Activated gamma-delta T cell treated with anti-CD3 and anti-CD28 coated beads, Interleukin-2, amount 50 U/mL, for 16 hours (primary cell): ENCODE data around the gene GNAS-AS1.
"Not testable (repeated sequence)": the region's sequence is repeated elsewhere in the genome, so short reads cannot be mapped to it uniquely, and the experiment has no call there.

ENCODE experiments used
- DNase-seq: peaks from one replicate; pipeline ENCODE4 v3.0.0-alpha.2; 2020; ENCODE audit warnings: low read depth

GNAS-AS1 gene

DNA sequence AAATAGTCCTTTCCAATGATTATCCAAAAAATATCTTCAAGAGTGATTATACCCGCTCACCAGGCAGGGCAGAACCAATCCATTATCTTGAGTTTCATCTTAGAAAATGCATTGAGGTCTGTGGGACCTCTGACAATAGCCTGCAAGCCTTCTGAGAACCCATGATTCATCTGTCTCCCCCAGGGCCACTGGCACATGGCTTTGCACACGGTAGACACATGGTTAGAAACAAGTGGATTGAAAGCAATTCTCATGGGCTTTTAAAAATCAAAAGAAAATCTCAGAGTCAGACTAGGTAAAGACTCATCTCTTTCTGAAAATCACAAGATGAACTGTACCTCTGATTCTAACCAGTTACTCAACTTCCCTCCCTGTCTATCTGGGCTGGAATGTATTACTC is 15.5 kb downstream of the GNAS-AS1 start:
- DNase-seq = no peak

DNA sequence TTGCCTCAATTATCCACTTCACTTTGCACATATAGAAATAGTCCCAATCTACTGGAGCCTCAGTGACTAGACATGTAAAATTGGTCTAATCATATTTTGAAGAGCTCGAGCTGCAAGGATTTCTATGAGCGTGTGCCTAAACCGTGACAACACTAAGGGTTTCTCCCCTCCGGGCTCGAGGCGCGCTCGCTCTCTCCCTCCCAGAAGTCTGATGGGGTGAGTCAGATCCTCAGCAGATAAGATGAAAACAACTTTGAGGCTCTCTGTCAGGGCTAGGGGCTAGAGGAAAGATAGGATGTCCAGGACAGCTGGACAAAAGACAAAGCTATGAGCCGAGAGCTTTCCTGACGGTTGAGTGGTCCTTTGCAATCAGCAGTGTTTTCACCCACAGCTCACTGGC is 16.8 kb downstream of the GNAS-AS1 start:
- DNase-seq = no peak

DNA sequence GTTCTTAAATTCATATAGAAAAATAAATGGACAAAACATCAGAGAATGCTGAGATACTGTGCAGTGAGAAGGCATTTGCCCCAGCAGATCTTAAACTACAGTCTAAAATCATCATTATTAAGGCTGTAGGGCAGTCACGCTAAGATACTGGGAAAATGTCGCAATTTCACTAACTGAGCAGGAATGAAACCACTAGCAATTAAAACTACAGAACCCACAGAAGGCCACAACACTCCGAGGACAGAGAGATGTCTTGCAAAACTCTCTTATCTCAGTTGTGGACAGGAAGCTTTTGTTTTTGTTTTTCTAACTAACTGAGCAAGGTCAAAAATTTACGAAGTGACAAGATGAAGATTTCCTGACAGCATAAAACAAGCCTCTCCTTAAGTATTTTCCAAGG is 18.2 kb downstream of the GNAS-AS1 start:
- DNase-seq = no peak

DNA sequence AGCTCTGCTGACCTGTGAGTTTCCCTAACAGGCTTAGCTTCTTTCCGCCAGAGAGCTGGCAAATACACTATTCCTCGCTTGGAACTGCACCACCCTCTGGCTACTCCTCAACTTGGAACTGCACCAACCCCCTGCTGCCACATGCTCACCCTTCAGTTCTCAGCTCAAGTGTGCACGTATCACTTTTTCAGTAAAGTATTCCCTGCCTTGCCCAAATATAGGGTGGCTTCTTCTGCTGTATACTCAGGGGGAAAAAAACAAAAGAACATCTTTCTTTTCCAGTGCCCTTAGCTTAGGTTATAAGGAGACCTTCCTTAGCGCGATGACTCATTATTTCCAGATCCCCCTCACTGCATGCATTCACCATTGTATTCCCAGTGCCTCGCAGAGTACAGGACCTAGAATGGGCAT is 21.2 kb downstream of the GNAS-AS1 start:
- DNase-seq = no peak

DNA sequence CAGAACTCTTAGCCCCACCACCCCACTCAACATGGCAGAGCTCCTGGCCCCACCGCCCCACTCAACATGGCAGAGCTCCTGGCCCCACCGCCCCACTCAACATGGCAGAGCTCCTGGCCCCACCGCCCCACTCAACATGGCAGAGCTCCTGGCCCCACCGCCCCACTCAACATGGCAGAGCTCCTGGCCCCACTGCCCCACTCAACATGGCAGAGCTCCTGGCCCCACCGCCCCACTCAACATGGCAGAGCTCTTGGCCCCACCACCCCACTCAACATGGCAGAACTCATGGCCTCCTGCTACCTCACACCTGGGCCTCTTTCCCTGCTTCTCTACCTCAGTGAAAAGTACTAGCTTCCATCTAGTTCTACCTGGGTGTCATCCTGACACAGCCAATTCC is 21.9 kb downstream of the GNAS-AS1 start:
- not testable (repeated sequence) for DNase-seq

DNA sequence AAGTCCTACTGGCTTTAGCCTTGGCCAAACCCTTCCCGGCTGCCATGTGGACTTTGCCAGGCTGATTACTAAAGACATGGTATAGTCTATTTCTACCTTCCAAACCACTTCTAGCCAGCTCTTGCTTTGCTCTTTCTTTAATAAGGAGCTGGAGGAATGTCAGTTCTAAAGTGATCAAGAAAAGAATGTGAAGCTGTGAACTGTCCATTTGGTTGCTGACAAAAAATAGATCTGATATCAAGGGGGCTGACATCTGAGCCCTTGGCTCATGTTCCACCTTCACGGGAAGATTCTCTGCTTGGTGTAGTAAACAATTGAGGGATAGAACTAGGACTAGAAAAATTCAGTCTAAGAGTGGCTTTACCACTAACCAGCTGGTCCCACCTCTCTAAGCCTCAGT is 22.6 kb downstream of the GNAS-AS1 start:
- DNase-seq = no peak

DNA sequence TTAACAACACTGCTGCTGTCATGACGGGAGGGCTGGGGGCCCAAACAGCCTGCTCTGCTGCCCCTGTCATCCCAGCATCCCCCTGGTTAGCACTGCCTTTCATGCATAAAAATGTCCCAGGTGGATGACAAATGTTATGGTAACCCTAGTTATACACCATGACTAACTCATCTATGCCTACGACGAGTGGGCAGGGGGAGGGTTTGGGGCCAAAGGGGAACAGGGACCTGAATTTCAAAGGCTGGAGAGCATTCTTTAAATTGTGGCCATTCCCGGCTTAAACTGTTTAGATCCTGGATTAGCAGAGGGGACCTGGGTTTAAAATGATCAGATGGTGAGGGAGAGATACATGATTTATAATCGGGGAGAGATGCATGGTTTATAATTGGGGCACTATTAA is 24.4 kb downstream of the GNAS-AS1 start:
- no peak for DNase-seq

DNA sequence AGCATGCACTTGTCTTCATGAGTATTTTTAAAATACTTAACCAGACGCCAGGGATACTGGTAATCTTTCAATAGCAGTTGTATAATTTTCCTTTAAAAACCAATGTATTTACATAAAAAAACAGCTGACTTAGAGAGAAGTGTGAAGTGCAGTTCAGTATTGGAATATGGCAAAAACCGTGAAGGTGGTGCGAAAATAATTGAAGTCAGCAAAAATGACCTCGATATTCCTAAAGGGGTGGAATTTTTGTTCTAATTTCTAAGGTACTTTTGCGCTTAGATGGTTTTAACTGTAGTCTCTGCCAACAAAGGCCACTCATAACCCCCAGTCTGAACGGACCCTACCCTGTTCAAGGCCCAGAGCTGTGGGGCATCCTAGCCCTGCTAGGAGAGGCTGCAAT is 25.3 kb downstream of the GNAS-AS1 start:
- DNase-seq = no peak

DNA sequence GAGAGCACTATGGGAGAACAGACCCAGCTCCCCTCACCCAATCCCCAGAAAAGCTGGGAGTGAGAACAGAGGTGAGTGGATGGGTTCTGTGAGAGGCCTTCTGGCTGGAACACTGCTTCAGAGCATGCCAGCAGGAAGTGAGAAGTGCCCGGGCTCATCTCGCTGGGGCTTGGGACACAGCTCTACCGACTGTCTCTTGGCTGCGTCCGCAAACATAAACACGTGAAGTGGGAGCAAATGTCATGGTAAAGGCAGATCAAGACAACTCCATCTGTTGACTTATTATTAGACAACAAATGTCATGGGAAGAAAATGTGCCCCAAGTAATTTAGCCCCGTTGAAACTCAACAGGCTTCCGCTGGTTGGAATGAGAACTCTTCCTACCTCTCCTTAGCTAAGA is 25.9 kb downstream of the GNAS-AS1 start:
- no peak for DNase-seq

DNA sequence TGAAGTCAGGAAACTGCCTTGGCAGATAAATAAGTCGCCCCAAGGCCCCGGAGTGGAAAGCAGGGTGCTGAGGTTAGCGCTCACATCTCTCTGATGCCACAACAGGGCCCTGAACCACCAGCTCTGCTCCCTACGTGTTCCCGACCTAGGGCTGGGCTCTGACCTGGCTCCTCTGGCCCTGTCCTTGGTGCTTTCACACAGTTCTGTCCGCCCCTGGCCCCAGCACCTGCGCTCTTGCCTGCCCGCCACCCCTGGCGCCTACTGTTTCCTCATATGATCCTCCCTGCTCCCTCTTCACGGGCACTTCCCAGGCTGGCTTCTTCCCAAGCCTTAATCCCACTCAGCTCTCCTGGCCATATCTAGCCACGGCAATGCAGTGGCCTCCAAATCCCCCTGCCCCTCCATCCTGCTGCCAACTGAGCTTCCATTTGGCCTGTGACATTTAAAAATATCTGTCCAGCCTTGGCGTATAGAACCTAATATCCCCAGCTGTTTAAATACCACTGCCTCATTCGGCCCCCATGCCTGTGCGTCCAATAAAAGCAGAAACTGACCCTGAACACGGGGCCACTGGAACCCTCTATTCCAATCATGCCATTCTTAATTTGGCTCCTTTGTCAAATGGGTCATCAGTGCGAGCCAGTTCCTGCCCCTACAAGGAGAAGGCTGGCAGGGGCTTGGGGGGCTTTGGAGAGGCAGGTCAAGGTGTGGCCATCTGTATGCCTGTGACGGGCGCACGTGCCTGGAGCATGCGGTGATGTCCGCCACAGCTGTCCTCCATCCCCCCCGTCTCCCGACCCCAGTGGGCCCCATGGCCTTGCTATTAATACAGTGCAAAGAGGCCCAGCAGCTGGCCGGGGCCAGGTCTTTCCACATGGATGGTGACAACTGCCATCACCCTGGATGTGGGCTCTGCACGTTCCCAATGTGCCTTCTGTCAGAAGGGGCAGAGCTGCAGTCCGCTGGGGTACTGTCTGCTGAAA is 27.7 kb downstream of the GNAS-AS1 start:
- DNase-seq = no peak

DNA sequence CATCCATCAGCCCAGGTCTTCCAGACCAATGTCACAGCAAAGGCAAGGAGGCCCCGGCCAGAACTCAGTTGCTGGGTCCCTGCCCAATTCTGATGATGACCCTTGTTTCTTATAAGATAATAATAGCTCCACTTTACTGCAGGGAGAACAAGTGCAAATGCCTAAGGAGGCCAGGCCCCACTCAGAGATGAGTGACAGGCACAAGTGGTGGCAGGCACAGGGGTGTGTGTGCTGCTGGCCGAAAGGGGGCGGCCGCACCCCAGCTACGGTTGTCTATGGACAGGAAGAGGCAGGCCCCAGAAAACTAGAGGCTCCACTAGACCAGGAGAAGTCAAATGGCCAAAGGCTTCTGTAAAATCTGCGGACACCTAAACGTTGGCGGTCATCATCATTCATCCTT is 28.6 kb downstream of the GNAS-AS1 start:
- no peak for DNase-seq

DNA sequence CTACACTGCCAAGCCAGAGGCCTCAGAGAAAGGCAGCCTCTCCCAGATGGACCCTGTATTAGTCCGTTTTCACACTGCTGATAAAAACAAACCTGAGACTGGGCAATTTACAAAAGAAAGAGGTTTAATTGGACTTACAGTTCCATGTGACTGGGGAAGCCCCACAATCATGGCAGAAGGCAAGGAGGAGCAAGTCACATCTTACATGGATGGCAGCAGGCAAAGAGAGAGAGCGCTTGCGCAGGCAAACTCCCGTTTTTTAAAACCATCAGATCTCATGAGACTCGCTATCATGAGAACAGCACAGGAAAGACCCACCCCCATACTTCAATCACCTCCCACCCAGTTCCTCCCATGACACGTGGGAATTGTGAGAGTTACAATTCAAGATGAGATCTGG is 30.2 kb downstream of the GNAS-AS1 start:
- not testable (repeated sequence) for DNase-seq

DNA sequence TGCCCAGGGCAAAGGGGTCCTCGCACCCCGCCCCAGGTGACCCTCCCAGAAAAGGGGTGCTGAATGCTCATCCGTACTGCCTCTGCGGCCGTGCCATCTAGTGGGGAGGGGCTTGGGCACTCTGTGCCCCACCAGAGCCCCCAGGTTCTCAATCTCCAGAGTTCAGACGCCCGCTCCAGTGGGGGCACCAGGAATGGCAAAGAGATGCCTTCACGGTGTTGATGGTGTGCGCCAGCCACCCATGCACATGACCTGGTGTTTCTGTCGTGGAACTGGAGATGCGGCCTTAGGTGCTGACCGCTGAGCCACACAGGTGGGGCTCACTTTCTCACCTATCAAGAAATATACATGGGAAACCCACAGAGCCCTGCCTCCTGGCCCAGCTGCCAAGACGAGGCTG is 30.8 kb downstream of the GNAS-AS1 start:
- DNase-seq = no peak

DNA sequence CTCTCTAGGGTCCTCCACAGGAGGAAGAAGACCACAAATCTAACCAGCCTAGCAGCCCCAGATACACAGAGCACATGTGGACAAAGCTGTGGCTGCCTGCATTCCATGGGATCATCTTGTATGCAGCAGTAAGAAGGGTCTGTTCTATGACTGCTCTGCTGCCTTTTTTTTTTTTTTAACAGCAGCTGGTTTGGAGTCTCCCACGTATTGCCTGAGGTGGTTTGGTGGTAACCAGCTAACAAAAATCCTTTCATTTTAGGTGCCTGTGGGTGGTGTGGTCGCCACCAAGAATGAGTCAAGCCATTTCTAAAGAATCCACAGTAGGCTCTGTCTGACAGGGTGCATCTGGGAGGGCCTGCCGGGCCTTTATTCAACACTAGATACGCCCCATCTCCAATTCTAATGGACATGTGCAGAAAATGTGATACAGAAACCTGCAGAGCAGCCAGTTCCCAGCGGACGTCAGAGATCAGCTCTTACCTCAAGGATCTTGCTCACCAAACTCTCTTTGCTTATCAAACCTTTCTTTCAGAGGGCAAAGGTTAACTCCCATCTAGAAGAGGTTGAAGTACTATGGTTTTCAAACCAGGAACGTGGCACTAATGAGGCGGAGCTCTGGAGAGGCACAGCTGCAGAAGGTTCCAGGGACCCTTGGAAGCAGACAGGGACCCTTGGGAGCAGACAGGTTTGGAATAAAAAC is 32.0 kb downstream of the GNAS-AS1 start:
- DNase-seq = peak; percentile 22

DNA sequence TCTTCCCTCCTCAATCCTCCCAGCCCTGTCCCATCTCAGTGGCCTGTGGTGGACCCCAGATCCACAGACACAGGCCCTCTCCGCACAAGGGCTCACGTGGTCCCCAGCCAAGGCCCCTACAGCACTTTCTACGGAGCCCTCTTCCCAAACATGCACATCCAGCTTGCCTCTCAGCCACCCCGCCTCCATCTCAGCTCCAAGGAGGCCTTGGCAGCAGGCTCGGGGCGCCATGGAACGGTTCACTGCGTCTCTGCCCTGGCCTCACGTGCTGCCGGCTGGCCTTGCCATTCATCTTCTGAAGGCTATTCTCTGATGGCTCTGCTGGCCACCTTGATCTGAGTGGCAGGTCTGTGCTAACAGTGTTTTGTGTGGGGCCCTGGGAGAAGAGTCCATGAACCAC is 33.0 kb downstream of the GNAS-AS1 start:
- DNase-seq = no peak

DNA sequence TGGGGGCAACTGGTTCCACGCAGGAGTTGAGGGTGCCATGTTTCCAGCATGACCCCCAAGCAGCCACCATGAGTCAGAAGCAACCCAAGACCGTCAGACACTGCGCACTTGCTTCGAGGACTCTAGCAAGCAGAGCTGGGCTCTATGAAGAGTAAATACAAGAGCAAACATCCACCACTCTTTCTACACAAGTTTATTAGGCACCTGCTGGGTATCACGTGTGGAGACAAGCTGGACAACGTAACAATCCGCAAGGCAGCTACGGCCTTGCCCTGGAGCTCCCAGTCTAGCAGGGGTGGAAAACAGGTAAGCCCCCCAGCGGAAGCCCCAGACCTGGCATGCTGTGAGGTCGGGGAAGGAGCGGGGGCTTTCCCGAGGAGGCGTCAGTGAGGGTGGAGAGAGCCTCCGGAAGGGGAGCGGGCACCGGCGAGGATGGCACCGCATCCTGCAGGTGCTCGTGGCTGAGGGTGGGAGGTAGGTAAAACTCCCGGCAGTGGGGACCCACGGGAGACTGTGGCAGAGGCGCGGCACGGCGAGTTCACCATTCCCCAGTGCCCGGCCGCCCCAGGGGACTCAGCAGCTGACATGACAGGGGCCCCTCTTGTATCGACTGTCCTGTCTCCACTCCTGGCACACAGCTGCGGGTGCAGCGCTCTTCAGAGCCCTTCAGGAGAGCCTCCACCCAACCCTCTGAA is 33.6 kb downstream of the GNAS-AS1 start:
- DNase-seq = no peak

DNA sequence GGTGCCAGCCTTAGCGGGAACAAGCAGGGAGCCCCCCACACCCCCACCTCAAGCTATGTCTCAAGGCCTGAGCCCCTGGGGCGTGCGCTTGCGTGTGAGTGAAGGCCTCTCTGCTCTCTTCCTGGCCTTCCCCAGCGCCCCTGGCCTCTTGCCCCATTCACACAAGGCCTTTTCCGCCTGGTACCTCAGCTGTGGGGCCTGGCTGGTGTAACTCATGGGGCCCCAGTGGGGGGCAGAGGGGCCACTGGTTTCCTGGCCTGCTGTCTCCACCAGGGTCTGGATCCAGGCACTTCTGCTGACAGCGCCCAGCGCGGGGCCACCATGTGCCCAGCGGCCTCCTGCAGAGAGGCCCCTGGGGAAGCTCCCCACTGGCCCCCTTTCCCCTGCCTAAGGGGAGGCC is 34.7 kb downstream of the GNAS-AS1 start:
- DNase-seq = no peak

DNA sequence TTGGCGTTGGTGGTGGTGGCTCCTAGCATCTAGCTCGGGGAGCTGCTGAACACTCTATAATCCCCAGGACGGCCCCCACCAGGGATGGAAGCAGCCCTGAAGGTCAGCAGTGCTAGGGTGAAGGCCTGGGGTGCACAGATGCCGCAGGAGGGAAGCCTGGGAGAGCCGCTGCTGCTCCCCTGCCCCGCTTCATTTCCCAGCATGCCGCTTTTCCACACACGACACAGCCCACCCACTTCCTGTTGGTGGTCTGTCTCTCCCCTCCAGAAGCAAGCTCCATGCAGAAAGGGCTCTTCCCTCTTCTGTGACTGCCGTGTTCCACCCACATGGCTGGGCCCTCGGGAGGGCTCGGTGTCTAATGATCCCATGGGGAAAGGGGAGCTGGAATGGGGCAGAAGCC is 35.3 kb downstream of the GNAS-AS1 start:
- no peak for DNase-seq

DNA sequence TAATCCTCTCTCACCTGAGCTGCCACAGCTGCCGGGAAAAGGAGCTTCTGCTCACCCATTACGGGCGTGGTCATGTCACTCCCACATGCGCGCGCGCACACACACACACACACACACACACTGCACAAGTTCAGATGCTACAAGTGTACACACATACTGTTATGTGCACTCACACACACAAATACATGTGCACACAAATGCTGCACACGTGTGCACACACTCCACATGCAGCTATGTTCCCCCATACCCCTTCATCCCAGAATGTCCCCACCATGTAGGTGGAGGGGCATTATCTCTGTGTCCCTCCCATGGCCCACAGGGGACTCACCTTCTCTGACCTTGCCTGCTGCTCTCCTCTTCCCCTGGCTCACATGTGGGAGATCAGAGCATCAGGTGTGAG is 37.3 kb downstream of the GNAS-AS1 start:
- DNase-seq = no peak

DNA sequence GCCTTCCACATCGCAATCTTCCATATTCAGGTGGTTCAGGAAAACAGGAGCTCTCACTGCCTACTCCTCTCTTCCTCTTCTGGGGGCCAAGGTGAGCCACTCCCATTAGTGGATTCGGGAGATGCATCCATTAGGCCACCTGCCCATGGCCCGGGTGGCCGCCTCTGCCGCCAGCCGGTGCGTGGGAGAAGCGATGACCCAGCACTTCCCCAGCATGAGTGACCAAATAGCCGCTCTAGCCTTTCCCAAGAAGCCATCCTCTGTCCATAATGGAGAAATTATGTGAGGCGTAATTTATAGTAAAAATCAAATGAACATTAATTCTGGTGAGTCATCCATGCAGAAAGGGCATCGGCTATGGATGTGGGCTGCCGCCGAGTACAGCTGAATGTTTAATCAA is 39.4 kb downstream of the GNAS-AS1 start:
- no peak for DNase-seq

DNA sequence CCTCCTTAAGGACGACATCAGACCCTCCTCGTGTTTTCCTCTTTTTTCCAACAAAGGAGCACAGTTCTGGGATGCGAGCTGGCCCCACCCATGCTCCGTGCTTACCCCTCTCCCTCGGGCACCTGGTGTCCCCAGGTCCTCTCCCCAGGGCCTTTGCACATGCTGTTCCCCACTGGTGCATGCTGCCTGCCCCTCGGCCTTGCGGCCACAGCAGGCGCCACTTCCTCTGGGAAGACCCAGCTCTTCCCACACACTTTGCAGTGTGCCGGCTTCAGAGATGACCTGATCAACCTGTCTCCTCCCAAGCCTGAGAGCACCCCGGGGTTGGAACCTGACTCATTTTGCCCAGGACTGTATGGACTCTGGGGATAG is 39.8 kb downstream of the GNAS-AS1 start:
- no peak for DNase-seq

DNA sequence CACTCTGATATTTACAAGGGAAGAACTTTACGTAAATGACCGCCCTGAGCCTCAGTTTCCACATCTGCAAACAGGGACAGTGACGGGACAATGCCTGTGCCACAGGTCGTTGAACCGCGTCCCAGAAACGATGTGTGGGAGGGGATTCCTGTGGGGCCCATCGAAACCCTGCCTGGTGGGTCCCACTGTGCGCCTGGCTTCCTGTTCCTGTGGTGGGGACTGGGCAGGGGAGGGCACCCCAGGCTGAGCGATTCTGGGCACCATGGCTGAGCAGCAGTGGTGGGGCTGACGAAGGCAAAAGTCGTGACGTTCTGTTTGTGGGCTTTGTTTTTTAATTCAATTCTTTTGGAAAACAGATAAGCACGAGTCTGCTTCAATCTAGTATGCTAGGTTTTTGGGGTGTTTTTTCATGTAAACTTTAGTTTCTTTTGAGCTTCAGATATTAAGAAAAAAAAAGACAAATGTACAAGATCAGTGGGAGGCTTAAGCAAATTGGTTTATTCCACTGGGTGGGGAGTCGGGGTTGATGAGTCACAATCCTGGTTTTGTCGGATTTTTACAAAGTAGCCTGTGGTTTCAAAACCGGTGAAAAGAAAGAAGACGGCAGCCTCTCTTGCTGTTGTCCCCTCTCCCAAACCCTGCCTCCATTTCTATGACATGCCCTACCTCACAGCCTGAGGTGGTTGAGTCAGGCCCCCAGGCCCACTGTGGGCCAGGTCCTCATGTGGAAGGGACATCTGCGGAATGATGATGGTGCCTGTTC is 40.4 kb downstream of the GNAS-AS1 start:
- DNase-seq = no peak
